ENCODE data around the gene SDK1.
A peak's percentile ranks its signal among the peaks of the same experiment; 100 is the strongest.

Gene SDK1

GRCh38 chr7:3408814-3409595 is 108.0 kb downstream of the SDK1 start:
- TF ChIP-seq SUZ12 (IDR thresholded peaks at IDR 0.05) (no peak), PKNOX1 (IDR thresholded peaks at IDR 0.05) (no peak)
- POLR2A ChIA-PET = no interaction called here
- CTCF ChIA-PET = no interaction called here
- no peak for DNase-seq (ENCODE audit: extremely low spot score)

- POLR2A ChIA-PET = no interaction called here
- DNase-seq (ENCODE audit: extremely low spot score) = no peak
- CTCF ChIA-PET = interaction anchor here (0.6 kb wide), 1 partner anchor 8 kb away, joined by 3 read pairs; no protein-coding TSS in a partner anchor
- TF ChIP-seq FOXK2 (IDR thresholded peaks at IDR 0.05) (no peak), ELF4 (IDR thresholded peaks at IDR 0.05) (no peak), TARDBP (IDR thresholded peaks at IDR 0.05) (no peak), ARNT (IDR thresholded peaks at IDR 0.05) (no peak), FOXA1 (IDR thresholded peaks at IDR 0.05) (no peak), FOXM1 (IDR thresholded peaks at IDR 0.05; ENCODE audit: borderline replicate concordance) (no peak), HDGF (IDR thresholded peaks at IDR 0.05; ENCODE audit: borderline replicate concordance) (no peak), BHLHE40 (IDR thresholded peaks at IDR 0.05; ENCODE audit: borderline replicate concordance) (no peak), CTBP1 (IDR thresholded peaks at IDR 0.05; ENCODE audit: borderline replicate concordance) (no peak), SUZ12 (IDR thresholded peaks at IDR 0.05) (no peak), ZNF384 (IDR thresholded peaks at IDR 0.05) (no peak)
Observed at GRCh38 chr7:3412871-3413270, 111.8 kb downstream of the SDK1 start.

- CTCF ChIA-PET = interaction anchor here (1.4 kb wide), 1 partner anchor 15 kb away, joined by 3 read pairs; no protein-coding TSS in a partner anchor
- POLR2A ChIA-PET = interaction anchor here (1.1 kb wide), 1 partner anchor 25 kb away, joined by 3 read pairs; no protein-coding TSS in a partner anchor
- TF ChIP-seq PKNOX1 (IDR thresholded peaks at IDR 0.05) (peak; percentile 55), L3MBTL2 (conservative IDR thresholded peaks at IDR 0.05) (no peak), CTBP1 (IDR thresholded peaks at IDR 0.05; ENCODE audit: borderline replicate concordance) (peak; percentile 25; the same call in 1 of the 2 replicates), LEF1 (IDR thresholded peaks at IDR 0.05; ENCODE audit: borderline replicate concordance) (peak; percentile 25; the same call in 1 of the 2 replicates)
- no peak for DNase-seq (ENCODE audit: extremely low spot score)
Observed at GRCh38 chr7:3415861-3416312, 114.8 kb downstream of the SDK1 start.

GRCh38 chr7:3416453-3416852 is 115.4 kb downstream of the SDK1 start:
- DNase-seq (ENCODE audit: extremely low spot score) = no peak
- POLR2A ChIA-PET = interaction anchor here (1.1 kb wide), 1 partner anchor 26 kb away, joined by 3 read pairs; no protein-coding TSS in a partner anchor
- CTCF ChIA-PET = interaction anchor here (1.4 kb wide), 1 partner anchor 14 kb away, joined by 3 read pairs; no protein-coding TSS in a partner anchor
- TF ChIP-seq PKNOX1 (IDR thresholded peaks at IDR 0.05) (no peak), NFRKB (IDR thresholded peaks at IDR 0.05) (no peak), FOXK2 (IDR thresholded peaks at IDR 0.05) (no peak), SP1 (IDR thresholded peaks at IDR 0.05) (no peak), FOXA1 (IDR thresholded peaks at IDR 0.05) (no peak), SUZ12 (IDR thresholded peaks at IDR 0.05) (no peak), LEF1 (IDR thresholded peaks at IDR 0.05; ENCODE audit: borderline replicate concordance) (no peak)

- DNase-seq (ENCODE audit: extremely low spot score) = no peak
- CTCF ChIA-PET = no interaction called here
- POLR2A ChIA-PET = no interaction called here
- TF ChIP-seq BHLHE40 (IDR thresholded peaks at IDR 0.05; ENCODE audit: borderline replicate concordance) (no peak), PKNOX1 (IDR thresholded peaks at IDR 0.05) (peak; percentile 46; the same call in 1 of the 2 replicates)
Observed at GRCh38 chr7:3425087-3425486, 124.0 kb downstream of the SDK1 start.

GRCh38 chr7:3426064-3426463 is 125.0 kb downstream of the SDK1 start:
- ChIA-PET CTCF (no interaction called here), POLR2A (no interaction called here)
- no peak for DNase-seq (ENCODE audit: extremely low spot score)
- TF ChIP-seq TARDBP (IDR thresholded peaks at IDR 0.05) (no peak), PKNOX1 (IDR thresholded peaks at IDR 0.05) (no peak), BHLHE40 (IDR thresholded peaks at IDR 0.05; ENCODE audit: borderline replicate concordance) (no peak), NFRKB (IDR thresholded peaks at IDR 0.05) (no peak), LEF1 (IDR thresholded peaks at IDR 0.05; ENCODE audit: borderline replicate concordance) (no peak), SUZ12 (IDR thresholded peaks at IDR 0.05) (no peak), FOXA1 (IDR thresholded peaks at IDR 0.05) (no peak), ZNF384 (IDR thresholded peaks at IDR 0.05) (no peak), ELF4 (IDR thresholded peaks at IDR 0.05) (no peak), SP1 (IDR thresholded peaks at IDR 0.05) (no peak), L3MBTL2 (conservative IDR thresholded peaks at IDR 0.05) (no peak), FOXK2 (IDR thresholded peaks at IDR 0.05) (no peak), CTBP1 (IDR thresholded peaks at IDR 0.05; ENCODE audit: borderline replicate concordance) (no peak), HDGF (IDR thresholded peaks at IDR 0.05; ENCODE audit: borderline replicate concordance) (no peak)
